Measurements from ENCODE around the gene RNF11. TPM values are rescaled to one million over a fixed set of nuclear protein-coding genes. Genes with fewer than 3 reads are reported as not detected.
A peak's percentile ranks its signal among the peaks of the same experiment; 100 is the strongest.
"Not testable (repeated sequence)": the region's sequence is repeated elsewhere in the genome, so short reads cannot be mapped to it uniquely, and the experiment has no call there.

RNF11 gene
- polyA plus RNA-seq, 6 donors from 2014 or later: 5.4 to 14.3 (median 8.3) TPM

- Mint-ChIP-seq H3K36me3 (no peaks in the 10 kb centered on the region), H3K27ac (no peak overlapping the region), H3K9me3 (no peaks in the 10 kb centered on the region), H3K4me1 (no peaks in the 10 kb centered on the region), H3K4me3 (no peak overlapping the region), H3K27me3 (peaks cover 0 to under 1% (median 0%) of the 10 kb centered on the region in 3 donors)
- DNase-seq (no peak), ATAC-seq (ENCODE audit: low read depth in 2 of 2) (no peak)
Measured at GRCh38 chr1:51217101-51217500, 19.0 kb upstream of the RNF11 start.

DNA sequence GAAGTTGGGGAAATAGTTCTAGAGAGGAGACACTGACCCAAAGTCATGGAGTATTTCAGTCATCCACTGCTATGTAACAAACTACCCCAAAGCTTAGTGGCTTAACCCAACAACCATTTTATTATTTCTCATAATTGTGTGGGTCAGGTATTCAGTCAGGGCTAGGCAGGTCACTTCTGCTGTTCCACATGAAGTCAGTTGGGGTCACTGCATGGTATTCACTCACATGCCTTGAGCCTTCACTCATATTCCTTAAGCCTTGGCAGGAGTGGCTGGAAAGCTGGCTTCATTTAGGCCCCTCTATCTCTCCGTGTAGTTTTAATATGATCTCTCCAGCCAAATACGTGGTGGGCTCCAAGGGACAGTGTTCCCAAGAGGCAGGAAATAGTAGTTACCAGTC is 17.5 kb upstream of the RNF11 start:
- DNase-seq (no peak), ATAC-seq (ENCODE audit: low read depth in 2 of 2) (no peak)
- Mint-ChIP-seq H3K36me3 (no peaks in the 10 kb centered on the region), H3K9me3 (no peaks in the 10 kb centered on the region), H3K27ac (no peak overlapping the region), H3K4me1 (no peaks in the 10 kb centered on the region), H3K27me3 (peaks cover 0 to 10% (median 8%) of the 10 kb centered on the region in 3 donors), H3K4me3 (no peak overlapping the region)

DNA sequence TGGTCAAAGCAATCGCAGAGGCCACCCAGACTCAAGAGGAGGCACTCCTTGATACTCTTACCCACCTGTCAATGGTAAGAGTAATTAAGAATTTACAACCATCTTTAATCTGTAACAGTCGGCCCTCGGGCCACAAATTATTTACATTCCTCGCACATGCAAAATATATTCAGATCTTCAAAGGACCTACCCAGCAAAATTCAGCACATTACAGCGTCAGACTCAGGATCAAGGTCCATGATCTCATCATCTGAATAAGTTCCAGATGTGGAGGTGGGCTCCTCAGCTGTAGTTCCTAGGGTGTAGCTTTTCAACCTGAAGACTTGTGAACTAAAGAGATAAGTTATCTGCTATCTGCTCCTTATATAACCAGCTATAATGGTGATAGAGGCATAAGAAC is 17.1 kb upstream of the RNF11 start:
- Mint-ChIP-seq H3K27ac (no peak overlapping the region), H3K36me3 (no peaks in the 10 kb centered on the region), H3K4me1 (no peaks in the 10 kb centered on the region), H3K27me3 (peaks cover 0 to 10% (median 8%) of the 10 kb centered on the region in 3 donors), H3K9me3 (no peaks in the 10 kb centered on the region), H3K4me3 (no peak overlapping the region)
- ATAC-seq (ENCODE audit: low read depth in 2 of 2) (no peak), DNase-seq (no peak)

- not testable (repeated sequence) for H3K9me3 Mint-ChIP-seq; H3K4me3 Mint-ChIP-seq; ATAC-seq (ENCODE audit: low read depth in 2 of 2); H3K36me3 Mint-ChIP-seq; DNase-seq; H3K4me1 Mint-ChIP-seq
- peaks cover 0 to 24% (median 10%) of the 10 kb centered on the region in 3 donors for H3K27me3 Mint-ChIP-seq
- peak overlapping the region in 1 of 6 donors; percentile 37 for H3K27ac Mint-ChIP-seq
Measured at GRCh38 chr1:51221529-51221928, 14.5 kb upstream of the RNF11 start.

DNA sequence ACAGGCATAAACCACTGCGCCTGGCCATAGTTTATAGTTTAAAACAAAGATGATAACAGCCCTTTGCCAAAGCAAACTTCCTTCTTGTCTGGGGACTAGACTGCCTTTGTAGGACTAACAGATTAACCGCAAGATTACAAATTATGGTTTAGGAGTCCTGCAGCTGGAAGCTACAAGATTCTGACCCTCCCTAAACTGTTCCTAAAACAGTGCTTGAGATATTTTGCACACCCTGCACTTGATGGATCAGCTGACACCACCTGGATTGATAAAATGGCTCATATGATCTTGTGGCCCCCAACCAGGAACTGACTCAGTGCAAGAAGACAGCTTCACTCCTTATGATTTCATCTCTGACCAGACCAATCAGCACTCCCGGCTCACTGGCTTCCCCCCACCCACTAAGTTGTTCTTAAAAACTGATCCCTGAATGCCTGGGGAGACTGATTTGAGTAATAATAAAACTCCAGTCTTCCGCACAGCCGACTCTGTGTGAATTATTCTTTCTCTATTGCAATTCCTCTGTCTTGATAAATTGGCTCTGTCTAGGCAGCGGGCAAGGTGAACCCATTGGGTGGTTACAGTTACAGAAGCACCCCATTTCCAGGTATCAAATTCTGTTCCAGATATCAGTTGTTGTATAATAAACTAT is 13.8 kb upstream of the RNF11 start:
- H3K4me1 Mint-ChIP-seq: no peaks in the 10 kb centered on the region
- no peaks in the 10 kb centered on the region for H3K9me3 Mint-ChIP-seq
- no peak overlapping the region for H3K27ac Mint-ChIP-seq
- peaks cover 0 to 24% (median 15%) of the 10 kb centered on the region in 3 donors for H3K27me3 Mint-ChIP-seq
- DNase-seq (no peak), ATAC-seq (ENCODE audit: low read depth in 2 of 2) (no peak)
- no peak overlapping the region for H3K4me3 Mint-ChIP-seq
- no peaks in the 10 kb centered on the region for H3K36me3 Mint-ChIP-seq

GRCh38 chr1:51222809-51223208 is 13.3 kb upstream of the RNF11 start:
- no peak overlapping the region for H3K4me3 Mint-ChIP-seq
- H3K9me3 Mint-ChIP-seq: no peaks in the 10 kb centered on the region

DNA sequence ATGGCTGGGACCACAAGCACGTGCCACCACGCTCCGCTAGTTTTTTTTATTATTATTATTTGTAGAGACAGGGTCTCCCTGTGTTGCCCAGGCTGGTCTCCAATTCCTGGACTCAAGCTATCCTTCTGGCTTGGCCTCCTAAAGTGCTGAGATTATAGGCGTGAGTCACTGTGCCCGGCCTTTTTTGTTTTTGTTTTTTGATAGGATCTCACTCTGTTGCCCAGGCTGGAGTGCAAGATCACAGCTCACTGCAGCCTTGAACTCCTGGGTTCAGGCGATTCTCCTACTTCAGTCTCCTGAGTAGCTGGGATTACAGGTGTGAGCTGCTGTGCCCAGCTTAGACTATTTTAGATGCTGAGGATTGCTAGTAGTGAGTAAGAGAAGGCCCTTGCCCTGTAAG is 11.8 kb upstream of the RNF11 start:
- H3K4me1 Mint-ChIP-seq: no peaks in the 10 kb centered on the region
- no peak for ATAC-seq (ENCODE audit: low read depth in 2 of 2)
- H3K27ac Mint-ChIP-seq: no peak overlapping the region
- no peaks in the 10 kb centered on the region for H3K36me3 Mint-ChIP-seq
- DNase-seq: no peak
- no peak overlapping the region for H3K4me3 Mint-ChIP-seq
- H3K9me3 Mint-ChIP-seq: no peaks in the 10 kb centered on the region
- H3K27me3 Mint-ChIP-seq: peaks cover 12 to 28% (median 24%) of the 10 kb centered on the region in 3 donors

More at GRCh38 chr1:51222809-51223208, 13.3 kb upstream of the RNF11 start:
- Mint-ChIP-seq H3K36me3 (no peaks in the 10 kb centered on the region), H3K27ac (no peak overlapping the region), H3K4me1 (no peaks in the 10 kb centered on the region), H3K27me3 (peaks cover 4 to 24% (median 21%) of the 10 kb centered on the region in 3 donors)
- DNase-seq (no peak), ATAC-seq (ENCODE audit: low read depth in 2 of 2) (no peak)

DNA sequence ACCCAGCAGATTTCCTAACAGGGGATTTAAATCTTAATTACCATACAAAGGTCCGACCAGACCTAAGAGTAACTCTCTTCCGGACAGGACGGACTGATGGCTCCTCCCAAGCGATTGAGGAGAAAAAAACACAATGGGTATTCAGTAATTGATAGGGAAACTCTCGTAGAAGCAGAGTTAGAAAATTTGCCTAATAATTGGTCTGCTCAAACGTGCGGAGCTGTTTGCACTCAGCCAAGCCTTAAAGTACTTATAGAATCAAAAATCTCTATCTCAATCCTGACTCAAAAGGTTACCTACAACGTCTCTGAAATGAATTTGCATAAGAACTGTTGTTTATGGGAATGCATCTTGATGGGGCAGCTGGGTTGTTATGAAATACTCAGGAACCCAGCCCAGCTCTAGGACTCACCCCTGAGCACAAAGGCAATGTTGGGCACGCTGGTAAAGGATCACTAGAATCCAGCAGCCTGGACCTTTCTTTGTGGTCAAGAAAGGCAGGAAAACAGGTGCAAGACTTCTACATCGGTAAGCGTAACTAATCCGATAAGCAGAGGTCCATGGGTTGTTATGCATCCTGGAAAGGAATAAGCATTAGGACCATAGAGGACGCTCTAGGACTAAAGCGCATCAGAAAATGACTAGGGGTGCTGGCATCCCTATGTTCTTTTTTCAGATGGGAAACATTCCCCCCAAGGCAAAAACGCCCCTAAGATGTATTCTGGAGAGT is 8.7 kb upstream of the RNF11 start:
- DNase-seq; H3K4me3 Mint-ChIP-seq; H3K4me1 Mint-ChIP-seq; H3K36me3 Mint-ChIP-seq; H3K9me3 Mint-ChIP-seq; ATAC-seq (ENCODE audit: low read depth in 2 of 2): not testable (repeated sequence)
- peaks cover 20 to 27% (median 24%) of the 10 kb centered on the region in 3 donors for H3K27me3 Mint-ChIP-seq
- peak overlapping the region in 1 of 6 donors; percentile 38 for H3K27ac Mint-ChIP-seq

- H3K36me3 Mint-ChIP-seq; H3K9me3 Mint-ChIP-seq; H3K4me1 Mint-ChIP-seq; H3K27ac Mint-ChIP-seq; ATAC-seq (ENCODE audit: low read depth in 2 of 2); H3K4me3 Mint-ChIP-seq; DNase-seq: not testable (repeated sequence)
- H3K27me3 Mint-ChIP-seq: peaks cover 16 to 20% (median 20%) of the 10 kb centered on the region in 3 donors
Measured at GRCh38 chr1:51228471-51228870, 7.6 kb upstream of the RNF11 start.

GRCh38 chr1:51230501-51231078 is 5.5 kb upstream of the RNF11 start:
- ATAC-seq (ENCODE audit: low read depth in 2 of 2) (no peak), DNase-seq (no peak)
- peaks cover 7 to 20% (median 20%) of the 10 kb centered on the region in 3 donors for H3K27me3 Mint-ChIP-seq
- H3K27ac Mint-ChIP-seq: no peak overlapping the region
- peaks cover 15 to 17% (median 16%) of the 10 kb centered on the region in 3 donors for H3K4me1 Mint-ChIP-seq
- H3K36me3 Mint-ChIP-seq: no peaks in the 10 kb centered on the region
- H3K9me3 Mint-ChIP-seq: no peaks in the 10 kb centered on the region
- H3K4me3 Mint-ChIP-seq: no peak overlapping the region

DNA sequence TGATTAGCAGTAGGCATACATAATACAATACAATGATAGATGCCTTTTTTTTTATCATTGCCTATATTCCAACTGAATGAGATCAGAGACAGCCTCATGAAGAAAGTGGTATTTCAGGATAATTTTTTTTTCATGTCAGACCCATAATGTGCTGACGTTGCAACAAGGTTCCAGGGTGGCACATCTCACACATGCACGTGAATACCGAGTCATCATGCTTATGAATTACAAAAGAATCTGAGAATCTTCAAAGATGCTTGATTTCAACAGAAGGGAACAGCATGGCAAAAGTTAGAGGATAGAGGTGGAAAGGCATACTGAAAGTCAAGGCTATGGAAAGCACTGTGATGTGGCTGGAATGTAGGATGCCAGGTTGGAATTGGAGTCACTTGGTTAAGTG is 5.0 kb upstream of the RNF11 start:
- ATAC-seq (ENCODE audit: low read depth in 2 of 2): no peak
- Mint-ChIP-seq H3K27me3 (peaks cover 2 to 20% (median 20%) of the 10 kb centered on the region in 3 donors), H3K9me3 (no peaks in the 10 kb centered on the region), H3K27ac (peak overlapping the region in 1 of 6 donors; percentile 84), H3K36me3 (no peaks in the 10 kb centered on the region), H3K4me1 (peaks cover 20 to 22% (median 21%) of the 10 kb centered on the region in 3 donors), H3K4me3 (no peak overlapping the region)
- DNase-seq: no peak

DNA sequence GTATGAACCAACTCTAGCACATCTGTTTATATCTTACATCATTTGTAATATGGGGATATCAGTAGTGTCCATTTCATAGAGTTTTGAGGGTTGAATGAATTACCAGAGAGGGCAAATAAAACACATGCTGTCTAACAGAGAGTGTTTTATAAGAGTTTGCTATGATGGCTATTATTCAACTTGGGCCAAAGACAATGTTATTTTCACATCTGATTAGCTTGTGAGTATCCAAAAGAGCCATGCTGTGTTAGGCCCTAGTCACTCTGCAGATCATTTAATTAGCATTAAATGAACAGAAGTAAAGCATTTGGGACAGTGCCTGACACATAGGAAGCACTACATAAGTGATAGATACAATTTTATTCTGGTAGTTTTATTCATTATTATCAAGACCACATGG is 4.2 kb upstream of the RNF11 start:
- Mint-ChIP-seq H3K27ac (no peak overlapping the region), H3K36me3 (no peaks in the 10 kb centered on the region), H3K4me3 (no peak overlapping the region), H3K4me1 (peaks cover 20 to 22% (median 21%) of the 10 kb centered on the region in 3 donors), H3K27me3 (peaks cover 0 to 20% (median 18%) of the 10 kb centered on the region in 3 donors), H3K9me3 (no peaks in the 10 kb centered on the region)
- no peak for DNase-seq
- no peak for ATAC-seq (ENCODE audit: low read depth in 2 of 2)

DNA sequence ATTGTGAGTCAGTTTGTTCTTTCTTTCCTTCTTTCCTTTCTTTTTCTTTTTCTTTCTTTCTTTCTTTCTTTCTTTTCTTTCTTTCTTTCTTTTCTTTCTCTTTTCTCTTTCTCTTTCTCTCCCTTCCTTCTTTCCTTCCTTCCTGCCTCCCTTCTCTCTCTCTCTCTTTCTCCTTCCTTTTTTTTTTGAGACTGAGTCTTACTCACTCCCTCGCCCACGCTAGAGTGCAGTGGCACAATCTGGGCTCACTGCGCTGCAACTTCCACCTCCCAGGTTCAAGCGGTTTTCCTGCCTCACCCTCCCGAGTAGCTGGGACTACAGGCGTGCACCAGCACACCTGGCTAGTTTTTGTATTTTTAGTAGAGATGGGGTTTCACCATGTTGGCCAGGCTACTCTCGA is 1.8 kb upstream of the RNF11 start:
- peak overlapping the region in 3 of 6 donors; percentile 96 to 99 (median 97) for H3K27ac Mint-ChIP-seq
- H3K9me3 Mint-ChIP-seq; H3K36me3 Mint-ChIP-seq; H3K27me3 Mint-ChIP-seq; ATAC-seq (ENCODE audit: low read depth in 2 of 2); DNase-seq: not testable (repeated sequence)
- peaks cover 20 to 22% (median 21%) of the 10 kb centered on the region in 3 donors for H3K4me1 Mint-ChIP-seq
- H3K4me3 Mint-ChIP-seq: peak overlapping the region in 5 of 8 donors; percentile 69 to 96 (median 93)

Measured in naive B cell (primary cell).